Endodermal cell (in vitro differentiated cells): ENCODE measurements around the gene TP53I13. TPM values are rescaled to one million over a fixed set of nuclear protein-coding genes. Genes with fewer than 3 reads are reported as not detected.

Source experiments
- DNase-seq: peaks from one replicate; pipeline ENCODE4 v3.0.0-alpha.2; 2017
- H3K27ac ChIP-seq: 2 replicates; pipeline ENCODE4 v1.5.1; 2013; ENCODE audit warnings: mild to moderate bottlenecking, low read depth, low read length, moderate library complexity
- H3K27me3 ChIP-seq: 2 replicates; pipeline ENCODE4 v1.6.1; 2013; ENCODE audit warnings: mild to moderate bottlenecking, low read length, moderate library complexity; ENCODE audit not compliant: insufficient read depth, control insufficient read depth, poor library complexity, severe bottlenecking
- H3K36me3 ChIP-seq: 2 replicates; pipeline ENCODE4 v1.7.0; 2013; ENCODE audit warnings: mild to moderate bottlenecking, low read length, moderate library complexity; ENCODE audit not compliant: control insufficient read depth, insufficient read depth
- H3K4me1 ChIP-seq: one replicate; pipeline ENCODE4 v1.7.0; 2013; ENCODE audit warnings: low read length; ENCODE audit not compliant: control insufficient read depth, insufficient read depth
- H3K4me3 ChIP-seq: 2 replicates; pipeline ENCODE4 v1.5.1; 2013; ENCODE audit warnings: mild to moderate bottlenecking, low read length, moderate library complexity
- H3K9ac ChIP-seq: 2 replicates; pipeline ENCODE4 v1.6.1; 2013; ENCODE audit warnings: mild to moderate bottlenecking, low read length, moderate library complexity; ENCODE audit not compliant: poor library complexity, severe bottlenecking; ENCODE audit errors: extremely low read depth
- H3K9me3 ChIP-seq: 2 replicates; pipeline ENCODE4 v1.6.1; 2013; ENCODE audit warnings: mild to moderate bottlenecking, low read length, moderate library complexity; ENCODE audit not compliant: control insufficient read depth
- H3K27ac Mint-ChIP-seq: 2 replicates; pipeline ENCODE4 v1.8.0; 2020; ENCODE audit warnings: mixed read lengths
- H3K27me3 Mint-ChIP-seq: 2 replicates; pipeline ENCODE4 v1.8.0; 2021; ENCODE audit warnings: mild to moderate bottlenecking, mixed read lengths; ENCODE audit not compliant: insufficient read depth
- H3K36me3 Mint-ChIP-seq: 2 replicates; pipeline ENCODE4 v1.8.0; 2020; ENCODE audit warnings: low read depth, mixed read lengths
- H3K4me1 Mint-ChIP-seq: 2 replicates; pipeline ENCODE4 v1.8.0; 2020; ENCODE audit warnings: mixed read lengths
- H3K4me3 Mint-ChIP-seq: 2 replicates; pipeline ENCODE4 v1.8.0; 2020; ENCODE audit warnings: mild to moderate bottlenecking, moderate library complexity, mixed read lengths
- H3K9me3 Mint-ChIP-seq: 2 replicates; pipeline ENCODE4 v1.8.0; 2020; ENCODE audit warnings: mild to moderate bottlenecking, mixed read lengths
- WGBS, 2 experiments: methylation state at CpG; one replicate each; pipeline versions ENCODE4 v1.1.5 to v1.1.7; 2013; ENCODE audit warnings: missing lambda C conversion rate in 2 of 2, mixed read lengths in 1 of 2; ENCODE audit not compliant: insufficient coverage in 1 of 2, insufficient read length in 1 of 2; 5-methylcytosine and 5-hydroxymethylcytosine counted together
- total RNA-seq, 2 donors: library from RNA; stranded (reverse); fragmentation: NEBNext Ultra II Directional in 1 of 2; extraction: Animal tissue kit (Norgen Biotek cat#: 25700) in 1 of 2; gene quantifications; 2 replicates in 1 of 2; 3 replicates in 1 of 2; pipeline ENCODE4 v1.2.1, GENCODE V29; 2021
- TF ChIP-seq, protein P1 (sequence below): fragments of 200-600 bp; sonication (generic); conservative IDR thresholded peaks from 2 replicates; pipeline ENCODE4 v1.5.0; 2021; ENCODE audit warnings: antibody characterized with exemption, mild to moderate bottlenecking

The TP53I13 gene
- total RNA-seq, 2 donors from 2014 or later: 21.7 to 31.0 TPM

GRCh38 chr17:29579866-29580771 lies 11.6 kb downstream of the TP53I13 start:
- H3K27ac ChIP-seq: no peak overlapping the region
- WGBS, 2 experiments: 76 to 78% methylated on average over 14 to 15 of the region's 15 CpGs
- Mint-ChIP-seq H3K27me3 (no peaks in the 10 kb centered on the region), H3K4me1 (peaks cover 9% of the 10 kb centered on the region), H3K27ac (no peak overlapping the region), H3K36me3 (peaks cover 35% of the 10 kb centered on the region), H3K4me3 (no peak overlapping the region), H3K9me3 (no peaks in the 10 kb centered on the region)
- TF ChIP-seq, protein P1, sequence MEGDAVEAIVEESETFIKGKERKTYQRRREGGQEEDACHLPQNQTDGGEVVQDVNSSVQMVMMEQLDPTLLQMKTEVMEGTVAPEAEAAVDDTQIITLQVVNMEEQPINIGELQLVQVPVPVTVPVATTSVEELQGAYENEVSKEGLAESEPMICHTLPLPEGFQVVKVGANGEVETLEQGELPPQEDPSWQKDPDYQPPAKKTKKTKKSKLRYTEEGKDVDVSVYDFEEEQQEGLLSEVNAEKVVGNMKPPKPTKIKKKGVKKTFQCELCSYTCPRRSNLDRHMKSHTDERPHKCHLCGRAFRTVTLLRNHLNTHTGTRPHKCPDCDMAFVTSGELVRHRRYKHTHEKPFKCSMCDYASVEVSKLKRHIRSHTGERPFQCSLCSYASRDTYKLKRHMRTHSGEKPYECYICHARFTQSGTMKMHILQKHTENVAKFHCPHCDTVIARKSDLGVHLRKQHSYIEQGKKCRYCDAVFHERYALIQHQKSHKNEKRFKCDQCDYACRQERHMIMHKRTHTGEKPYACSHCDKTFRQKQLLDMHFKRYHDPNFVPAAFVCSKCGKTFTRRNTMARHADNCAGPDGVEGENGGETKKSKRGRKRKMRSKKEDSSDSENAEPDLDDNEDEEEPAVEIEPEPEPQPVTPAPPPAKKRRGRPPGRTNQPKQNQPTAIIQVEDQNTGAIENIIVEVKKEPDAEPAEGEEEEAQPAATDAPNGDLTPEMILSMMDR: peak; percentile 88
- no peaks in the 10 kb centered on the region for H3K27me3 ChIP-seq
- no peaks in the 10 kb centered on the region for H3K9me3 ChIP-seq
- H3K4me1 ChIP-seq: peaks cover 8% of the 10 kb centered on the region
- peak; percentile 97 for DNase-seq
- H3K4me3 ChIP-seq: no peak overlapping the region
- peaks cover 30% of the 10 kb centered on the region for H3K36me3 ChIP-seq
- H3K9ac ChIP-seq: no peak overlapping the region

GRCh38 chr17:29581583-29582253 lies 13.2 kb downstream of the TP53I13 start:
- Histone ChIP-seq H3K4me3 (no peak overlapping the region), H3K27me3 (no peaks in the 10 kb centered on the region), H3K9ac (no peak overlapping the region), H3K4me1 (peaks cover 9% of the 10 kb centered on the region), H3K36me3 (peaks cover 27% of the 10 kb centered on the region), H3K27ac (no peak overlapping the region), H3K9me3 (no peaks in the 10 kb centered on the region)
- TF ChIP-seq, protein P1: no peak
- H3K27me3 Mint-ChIP-seq: no peaks in the 10 kb centered on the region
- H3K4me3 Mint-ChIP-seq: no peak overlapping the region
- no peak overlapping the region for H3K27ac Mint-ChIP-seq
- H3K36me3 Mint-ChIP-seq: peaks cover 28% of the 10 kb centered on the region
- peaks cover 9% of the 10 kb centered on the region for H3K4me1 Mint-ChIP-seq
- 93 to 94% methylated on average over 10 to 20 of the region's 20 CpGs for WGBS, 2 experiments
- H3K9me3 Mint-ChIP-seq: no peaks in the 10 kb centered on the region
- peak; percentile 45 for DNase-seq

DNA sequence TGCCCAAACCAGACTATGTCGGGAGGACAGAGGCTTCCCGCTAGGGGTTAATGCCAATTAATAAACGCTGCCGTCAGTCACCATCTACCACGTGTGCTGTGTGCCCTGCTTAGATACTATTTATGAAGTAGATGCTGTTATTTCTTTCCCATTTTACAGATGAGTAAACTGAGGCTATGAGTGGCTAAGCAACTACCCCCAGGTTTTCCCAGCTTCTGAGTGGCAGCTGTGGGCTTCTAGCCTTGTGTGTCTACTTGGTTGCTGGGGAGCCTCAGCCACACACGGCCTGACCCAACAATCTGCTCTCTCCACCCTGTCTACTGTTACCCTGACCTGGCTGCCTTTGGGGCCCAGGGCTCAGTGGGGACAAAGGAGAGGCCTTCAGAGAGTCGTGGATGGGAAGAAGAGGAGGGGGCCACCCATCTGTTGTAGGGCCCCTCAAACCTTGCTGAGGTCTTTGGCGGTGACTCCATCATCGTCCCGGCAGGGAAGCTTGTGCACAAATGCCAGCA lies 13.8 kb downstream of the TP53I13 start:
- Mint-ChIP-seq H3K27ac (no peak overlapping the region), H3K27me3 (peaks cover under 1% of the 10 kb centered on the region), H3K4me1 (peaks cover 9% of the 10 kb centered on the region), H3K36me3 (peaks cover 28% of the 10 kb centered on the region), H3K4me3 (no peak overlapping the region), H3K9me3 (no peaks in the 10 kb centered on the region)
- Histone ChIP-seq H3K4me3 (no peak overlapping the region), H3K4me1 (peaks cover 9% of the 10 kb centered on the region), H3K36me3 (peaks cover 27% of the 10 kb centered on the region), H3K9ac (no peak overlapping the region), H3K27ac (no peak overlapping the region), H3K9me3 (no peaks in the 10 kb centered on the region), H3K27me3 (no peaks in the 10 kb centered on the region)
- TF ChIP-seq, protein P1: no peak
- DNase-seq: no peak
- WGBS, 2 experiments: 91 to 95% methylated on average over 10 of the region's 10 CpGs
